ENCODE measurements around the gene CDH8.

CDH8 gene

DNA sequence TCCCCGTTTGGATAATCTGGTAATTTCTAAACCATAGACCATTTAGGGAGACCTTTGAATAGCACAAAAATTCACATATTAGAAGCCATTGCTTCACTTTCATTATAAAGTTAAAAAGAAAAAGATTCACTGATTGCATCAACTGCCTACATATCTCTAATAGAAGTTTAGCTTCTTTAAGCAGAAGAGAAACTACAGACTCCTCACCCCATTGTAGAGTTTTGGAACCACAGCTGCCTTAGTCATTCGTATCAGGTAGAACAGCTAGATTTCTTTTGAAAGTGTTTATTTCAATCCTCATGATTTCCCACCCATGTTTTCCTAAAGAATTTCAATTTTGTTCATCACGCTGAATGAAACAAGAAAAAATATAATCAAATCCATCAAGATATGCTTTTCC lies 144.8 kb downstream of the CDH8 start:
- Histone ChIP-seq H3K4me2 (ENCODE audit: low read depth, low read length, poor library complexity, severe bottlenecking) (no peak overlapping the region), H3K27me3 (ENCODE audit: low read length) (no peaks in the 10 kb centered on the region), H4K20me1 (ENCODE audit: low read depth, low read length) (no peaks in the 10 kb centered on the region), H3K9me3 (ENCODE audit: insufficient read depth, low read length) (no peaks in the 10 kb centered on the region), H3K9ac (ENCODE audit: low read length) (no peak overlapping the region), H3K4me3 (ENCODE audit: insufficient read depth, low read length, poor library complexity, severe bottlenecking) (no peak overlapping the region), H3K36me3 (ENCODE audit: low read length) (no peaks in the 10 kb centered on the region), H3K27ac (ENCODE audit: low read depth, low read length) (no peak overlapping the region), H3F3A (ENCODE audit: insufficient read depth) (no peaks in the 10 kb centered on the region), H3K79me2 (ENCODE audit: insufficient read depth, low read length) (no peaks in the 10 kb centered on the region), H3K9me2 (replicated peaks; ENCODE audit: insufficient read depth, low read length) (no peaks in the 10 kb centered on the region; the same call in 1 of the 2 replicates), H2AFZ (ENCODE audit: low read depth, low read length, severe bottlenecking) (no peak overlapping the region)
- TF ChIP-seq EZH2phosphoT487 (conservative IDR thresholded peaks at IDR 0.05; ENCODE audit: low read length): no peak
- TF ChIP-seq CTCF (IDR thresholded peaks at IDR 0.05; ENCODE audit: insufficient read depth, low read length, poor library complexity, severe bottlenecking): no peak

DNA sequence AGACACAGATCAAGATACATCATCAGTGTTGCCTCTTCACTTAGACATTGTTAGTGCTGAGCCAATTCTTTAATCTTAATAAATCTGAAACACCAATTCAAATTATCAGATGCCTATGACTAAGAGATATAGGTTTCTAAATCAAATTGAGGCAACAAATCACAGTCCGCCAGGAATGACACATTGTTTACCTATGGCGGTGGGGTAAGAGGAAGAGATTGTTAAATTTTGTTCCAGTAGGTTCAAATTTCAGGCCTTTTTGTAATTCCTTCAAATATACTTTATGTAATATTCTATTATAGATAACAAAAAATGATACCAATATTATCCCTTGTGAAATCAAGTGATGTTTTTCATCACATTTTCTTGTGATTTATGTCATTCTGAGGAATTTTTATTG lies 145.9 kb downstream of the CDH8 start:
- Histone ChIP-seq H3K27ac (ENCODE audit: low read depth, low read length) (no peak overlapping the region), H3F3A (ENCODE audit: insufficient read depth) (no peaks in the 10 kb centered on the region), H3K27me3 (ENCODE audit: low read length) (no peaks in the 10 kb centered on the region), H3K79me2 (ENCODE audit: insufficient read depth, low read length) (no peaks in the 10 kb centered on the region), H3K9ac (ENCODE audit: low read length) (no peak overlapping the region), H3K4me3 (ENCODE audit: insufficient read depth, low read length, poor library complexity, severe bottlenecking) (no peak overlapping the region), H3K9me2 (replicated peaks; ENCODE audit: insufficient read depth, low read length) (no peaks in the 10 kb centered on the region), H2AFZ (ENCODE audit: low read depth, low read length, severe bottlenecking) (no peak overlapping the region), H3K9me3 (ENCODE audit: insufficient read depth, low read length) (no peaks in the 10 kb centered on the region), H3K36me3 (ENCODE audit: low read length) (no peaks in the 10 kb centered on the region), H4K20me1 (ENCODE audit: low read depth, low read length) (no peaks in the 10 kb centered on the region), H3K4me2 (ENCODE audit: low read depth, low read length, poor library complexity, severe bottlenecking) (no peak overlapping the region)
- TF ChIP-seq EZH2phosphoT487 (conservative IDR thresholded peaks at IDR 0.05; ENCODE audit: low read length) (no peak), CTCF (IDR thresholded peaks at IDR 0.05; ENCODE audit: insufficient read depth, low read length, poor library complexity, severe bottlenecking) (no peak)

- no peaks in the 10 kb centered on the region for H3K9me3 ChIP-seq (ENCODE audit: insufficient read depth, low read length)
- no peak overlapping the region for H3K4me2 ChIP-seq (ENCODE audit: low read depth, low read length, poor library complexity, severe bottlenecking)
- no peaks in the 10 kb centered on the region for H3K27me3 ChIP-seq (ENCODE audit: low read length)
- H4K20me1 ChIP-seq (ENCODE audit: low read depth, low read length): no peaks in the 10 kb centered on the region
- no peak overlapping the region for H3K4me3 ChIP-seq (ENCODE audit: insufficient read depth, low read length, poor library complexity, severe bottlenecking)
- TF ChIP-seq EZH2phosphoT487 (conservative IDR thresholded peaks at IDR 0.05; ENCODE audit: low read length) (no peak), CTCF (IDR thresholded peaks at IDR 0.05; ENCODE audit: insufficient read depth, low read length, poor library complexity, severe bottlenecking) (no peak)
- H3K9ac ChIP-seq (ENCODE audit: low read length): no peak overlapping the region
- H3K9me2 ChIP-seq (replicated peaks; ENCODE audit: insufficient read depth, low read length): no peaks in the 10 kb centered on the region
- H3K36me3 ChIP-seq (ENCODE audit: low read length): no peaks in the 10 kb centered on the region
- H2AFZ ChIP-seq (ENCODE audit: low read depth, low read length, severe bottlenecking): no peak overlapping the region
- H3F3A ChIP-seq (ENCODE audit: insufficient read depth): no peaks in the 10 kb centered on the region
- H3K27ac ChIP-seq (ENCODE audit: low read depth, low read length): no peak overlapping the region
- no peaks in the 10 kb centered on the region for H3K79me2 ChIP-seq (ENCODE audit: insufficient read depth, low read length)
Measured at GRCh38 chr16:61887903-61888302, 148.3 kb downstream of the CDH8 start.
